Osteoblast (primary cell): ENCODE data around the gene KNDC1. TPM values are rescaled to one million over a fixed set of nuclear protein-coding genes. Genes with fewer than 3 reads are reported as not detected.

ENCODE experiments used
- DNase-seq: peaks from one replicate; pipeline ENCODE4 v3.0.0; 2011; ENCODE audit warnings: low spot score, mixed read lengths; ENCODE audit not compliant: insufficient read length; ENCODE audit errors: missing footprints
- H2AFZ ChIP-seq: 2 replicates; pipeline ENCODE4 v1.6.0; 2011; ENCODE audit warnings: mild to moderate bottlenecking, low read length
- H3K27ac ChIP-seq: 2 replicates; pipeline ENCODE4 v1.5.1; 2011; ENCODE audit warnings: mild to moderate bottlenecking, low read depth, low read length, moderate library complexity
- H3K27me3 ChIP-seq: 2 replicates; pipeline ENCODE4 v1.6.0; 2012; ENCODE audit warnings: mild to moderate bottlenecking, control low read depth, inconsistent platforms, low read length, moderate library complexity; ENCODE audit not compliant: insufficient read depth
- H3K36me3 ChIP-seq: 2 replicates; pipeline ENCODE4 v1.5.1; 2011; ENCODE audit warnings: mild to moderate bottlenecking, low read length, control low read depth, moderate library complexity; ENCODE audit not compliant: insufficient read depth
- H3K4me1 ChIP-seq: 2 replicates; pipeline ENCODE4 v1.5.1; 2011; ENCODE audit warnings: mild to moderate bottlenecking, low read length, control low read depth, moderate library complexity; ENCODE audit not compliant: insufficient read depth
- H3K4me2 ChIP-seq: 2 replicates; pipeline ENCODE4 v1.6.0; 2011; ENCODE audit warnings: mild to moderate bottlenecking, low read length; ENCODE audit not compliant: insufficient read depth
- H3K4me3 ChIP-seq: fragments of 200-600 bp; sonication (generic); 3 replicates; pipeline ENCODE4 v1.5.1; 2012; ENCODE audit warnings: mild to moderate bottlenecking, low read length, inconsistent platforms; ENCODE audit not compliant: insufficient read depth
- H3K79me2 ChIP-seq: 2 replicates; pipeline ENCODE4 v1.6.0; 2012; ENCODE audit warnings: mild to moderate bottlenecking, low read length, control low read depth, inconsistent platforms; ENCODE audit not compliant: insufficient read depth
- H3K9me3 ChIP-seq: 2 replicates; pipeline ENCODE4 v1.5.1; 2011; ENCODE audit warnings: low read depth, low read length, control low read depth
- H4K20me1 ChIP-seq: 2 replicates; pipeline ENCODE4 v1.6.0; 2012; ENCODE audit warnings: mild to moderate bottlenecking, low read length, control low read depth; ENCODE audit not compliant: insufficient read depth
- CTCF ChIP-seq: IDR thresholded peaks from 2 replicates; pipeline ENCODE4 v1.5.1; 2011; ENCODE audit warnings: mild to moderate bottlenecking, low read depth, low read length, moderate library complexity; ENCODE audit errors: extremely low read depth
- total RNA-seq: library from RNA; depleted of rRNA; stranded (reverse); fragments of >200 nt; gene quantifications from 2 replicates; pipeline ENCODE4 v1.2.3, GENCODE V29; 2012

KNDC1 gene
- total RNA-seq, 1 donor, result not detected

- H3K27ac ChIP-seq, result no peak overlapping the region
- no peak for DNase-seq
- H3K4me1 ChIP-seq, result no peaks in the 10 kb centered on the region
- H3K4me3 ChIP-seq, result no peak overlapping the region
- H3K79me2 ChIP-seq, result no peaks in the 10 kb centered on the region
- no peaks in the 10 kb centered on the region for H3K36me3 ChIP-seq
- no peak overlapping the region for H3K4me2 ChIP-seq
- H2AFZ ChIP-seq, result no peak overlapping the region
- H3K9me3 ChIP-seq, result no peaks in the 10 kb centered on the region
- H3K27me3 ChIP-seq, result no peaks in the 10 kb centered on the region
- TF ChIP-seq CTCF, result no peak
- no peaks in the 10 kb centered on the region for H4K20me1 ChIP-seq
These were observed 44.0 kb upstream of the KNDC1 start for GRCh38 chr10:133115976-133116375.

- Histone ChIP-seq H3K36me3 (no peaks in the 10 kb centered on the region), H3K4me1 (no peaks in the 10 kb centered on the region), H3K79me2 (no peaks in the 10 kb centered on the region), H3K27ac (no peak overlapping the region), H3K4me2 (no peak overlapping the region), H4K20me1 (no peaks in the 10 kb centered on the region), H3K9me3 (no peaks in the 10 kb centered on the region), H3K27me3 (no peaks in the 10 kb centered on the region), H3K4me3 (no peak overlapping the region), H2AFZ (no peak overlapping the region)
- no peak for TF ChIP-seq CTCF
- no peak for DNase-seq
These were observed 43.6 kb upstream of the KNDC1 start for GRCh38 chr10:133116455-133116854.

- TF ChIP-seq CTCF, result no peak
- no peaks in the 10 kb centered on the region for H3K9me3 ChIP-seq
- H3K27me3 ChIP-seq, result no peaks in the 10 kb centered on the region
- H3K36me3 ChIP-seq, result no peaks in the 10 kb centered on the region
- H3K79me2 ChIP-seq, result no peaks in the 10 kb centered on the region
- H2AFZ ChIP-seq, result no peak overlapping the region
- no peak overlapping the region for H3K4me3 ChIP-seq
- H3K4me1 ChIP-seq, result no peaks in the 10 kb centered on the region
- H3K4me2 ChIP-seq, result no peak overlapping the region
- H3K27ac ChIP-seq, result no peak overlapping the region
- H4K20me1 ChIP-seq, result no peaks in the 10 kb centered on the region
- DNase-seq, result no peak
These were observed 42.9 kb upstream of the KNDC1 start for GRCh38 chr10:133117036-133117687.

GRCh38 chr10:133117688-133118071 is 42.3 kb upstream of the KNDC1 start:
- Histone ChIP-seq H4K20me1 (no peaks in the 10 kb centered on the region), H3K36me3 (no peaks in the 10 kb centered on the region), H3K79me2 (no peaks in the 10 kb centered on the region), H3K4me2 (no peak overlapping the region), H3K4me3 (no peak overlapping the region), H3K27me3 (no peaks in the 10 kb centered on the region), H3K9me3 (no peaks in the 10 kb centered on the region), H2AFZ (no peak overlapping the region), H3K27ac (no peak overlapping the region), H3K4me1 (no peaks in the 10 kb centered on the region)
- TF ChIP-seq CTCF, result no peak
- DNase-seq, result no peak
